Naive thymus-derived CD8-positive, alpha-beta T cell (primary cell): ENCODE results near the gene PNPLA2. TPM values are rescaled to one million over a fixed set of nuclear protein-coding genes. Genes with fewer than 3 reads are reported as not detected.

Experiments
- ATAC-seq, 2 donors: fragments of 150-1000 bp; cut with Tn5 transposase in 1 of 2; sonication (Bioruptor Pico), chemical (Tn5 transposase) in 1 of 2; 1 replicate in 1 of 2; 2 replicates in 1 of 2; pipeline ENCODE4 v1.10.0; 2021; ENCODE audit warnings: mild to moderate bottlenecking in 2 of 2, moderate library complexity in 2 of 2
- POLR2A ChIA-PET: fragments of 350-600 bp; sonication (Branson Sonifier 250); formaldehyde crosslinking; loops from one replicate; lab custom pipeline; 2021; ENCODE audit warnings: antibody characterized with exemption; lab: Charles Lee
- DNase-seq, 10 donors: peaks; one replicate each; pipeline versions ENCODE4 v3.0.0 to v3.0.0-alpha.2; 2020 to 2022
- H3K27ac Mint-ChIP-seq, 10 donors: one replicate each; pipeline ENCODE4 v1.8.0; 2020 to 2022; ENCODE audit warnings: mild to moderate bottlenecking in 10 of 10, mixed read lengths in 10 of 10, moderate library complexity in 4 of 10, inconsistent platforms in 1 of 10
- H3K27me3 Mint-ChIP-seq, 5 donors: one replicate each; pipeline ENCODE4 v1.8.0; 2021 to 2022; ENCODE audit warnings: mixed read lengths in 5 of 5
- H3K36me3 Mint-ChIP-seq, 3 donors: one replicate each; pipeline ENCODE4 v1.8.0; 2020 to 2022; ENCODE audit warnings: mixed read lengths in 3 of 3, mild to moderate bottlenecking in 2 of 3, inconsistent platforms in 1 of 3
- H3K4me1 Mint-ChIP-seq, 4 donors: one replicate each; pipeline ENCODE4 v1.8.0; 2021 to 2022; ENCODE audit warnings: mixed read lengths in 4 of 4
- H3K4me3 Mint-ChIP-seq, 10 donors: one replicate each; pipeline ENCODE4 v1.8.0; 2020 to 2022; ENCODE audit warnings: mild to moderate bottlenecking in 10 of 10, mixed read lengths in 10 of 10, moderate library complexity in 6 of 10, inconsistent platforms in 1 of 10
- H3K9me3 Mint-ChIP-seq, 9 donors: one replicate each; pipeline ENCODE4 v1.8.0; 2020 to 2022; ENCODE audit warnings: mixed read lengths in 9 of 9, mild to moderate bottlenecking in 3 of 9, inconsistent platforms in 1 of 9, moderate library complexity in 1 of 9
- polyA plus RNA-seq, 3 donors: library from polyadenylated mRNA; unstranded; fragments of 300-500 nt; fragmentation: Illumina TruSeq; gene quantifications; one replicate each; pipeline ENCODE4 v1.2.3, GENCODE V29; 2021
- total RNA-seq, 8 experiments: library from RNA in 2 of 8; stranded (reverse) in 2 of 8; gene quantifications; one replicate each; pipeline ENCODE4 v1.2.3 and lab custom pipeline; 2021 to 2026

The PNPLA2 gene
- total and polyA plus RNA-seq, 5 experiments from 2014 or later: 20.5 to 251 (median 42.7) TPM

- H3K4me3 Mint-ChIP-seq: peak overlapping the region; percentile 28 to 77 (median 64)
- H3K36me3 Mint-ChIP-seq: peaks cover 0 to 1% (median 0%) of the 10 kb centered on the region in 3 donors
- H3K9me3 Mint-ChIP-seq: no peaks in the 10 kb centered on the region
- ATAC-seq (peak; percentile 54 to 63), DNase-seq (peak in 9 of 10 donors; percentile 44 to 77 (median 59))
- peaks cover 8 to 50% (median 47%) of the 10 kb centered on the region in 4 donors for H3K4me1 Mint-ChIP-seq
- peaks cover 0 to 30% (median 14%) of the 10 kb centered on the region in 5 donors for H3K27me3 Mint-ChIP-seq
- POLR2A ChIA-PET: interaction anchor here (1.1 to 12.0 kb wide), 4 partner anchors 10 to 28 kb away, joined by 3 to 127 read pairs (median 27); partner anchors contain the start of genes PNPLA2, POLR2L and TSPAN4
- H3K27ac Mint-ChIP-seq: no peak overlapping the region
Observed at GRCh38 chr11:830295-831117, 11.8 kb downstream of the PNPLA2 start.

DNA sequence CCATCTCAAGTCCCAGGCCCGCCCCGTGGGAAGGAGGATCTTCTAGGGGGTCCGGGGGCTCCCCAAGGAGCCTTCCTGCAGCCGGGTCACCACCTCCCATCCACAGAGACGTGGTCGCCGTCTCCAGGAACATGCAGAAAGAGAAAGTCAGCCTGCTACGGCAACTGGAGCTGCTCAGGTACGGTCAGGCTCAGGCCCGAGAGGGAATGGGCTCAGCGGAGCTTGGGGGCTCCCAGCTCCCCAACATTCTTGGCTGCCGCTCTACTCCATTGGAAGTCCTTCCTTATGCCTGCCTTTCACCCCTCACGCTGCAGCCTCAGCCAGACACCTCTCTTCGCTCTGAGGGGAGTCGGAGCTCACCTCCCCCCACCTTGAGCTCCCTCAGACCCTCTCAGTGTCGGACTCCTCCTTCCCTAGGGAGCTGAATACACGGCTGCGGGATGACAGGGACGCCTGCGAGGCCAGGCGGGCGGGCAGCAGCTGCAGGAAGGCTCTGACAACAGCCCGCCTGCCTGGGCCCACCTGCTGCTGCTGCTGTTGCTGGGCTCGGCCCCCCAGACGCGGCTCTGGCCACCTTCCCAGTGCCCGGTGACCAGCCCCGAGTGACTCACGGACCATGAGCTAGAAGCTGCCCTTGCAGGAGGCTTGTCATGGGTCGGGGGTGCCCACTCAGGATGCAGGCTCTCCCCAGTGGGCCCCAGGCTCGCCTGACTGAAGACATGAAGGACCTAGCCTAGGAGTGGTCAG lies 12.6 kb downstream of the PNPLA2 start:
- peak overlapping the region in 9 of 10 donors; percentile 18 to 83 (median 62) for H3K4me3 Mint-ChIP-seq
- DNase-seq: no peak

DNA sequence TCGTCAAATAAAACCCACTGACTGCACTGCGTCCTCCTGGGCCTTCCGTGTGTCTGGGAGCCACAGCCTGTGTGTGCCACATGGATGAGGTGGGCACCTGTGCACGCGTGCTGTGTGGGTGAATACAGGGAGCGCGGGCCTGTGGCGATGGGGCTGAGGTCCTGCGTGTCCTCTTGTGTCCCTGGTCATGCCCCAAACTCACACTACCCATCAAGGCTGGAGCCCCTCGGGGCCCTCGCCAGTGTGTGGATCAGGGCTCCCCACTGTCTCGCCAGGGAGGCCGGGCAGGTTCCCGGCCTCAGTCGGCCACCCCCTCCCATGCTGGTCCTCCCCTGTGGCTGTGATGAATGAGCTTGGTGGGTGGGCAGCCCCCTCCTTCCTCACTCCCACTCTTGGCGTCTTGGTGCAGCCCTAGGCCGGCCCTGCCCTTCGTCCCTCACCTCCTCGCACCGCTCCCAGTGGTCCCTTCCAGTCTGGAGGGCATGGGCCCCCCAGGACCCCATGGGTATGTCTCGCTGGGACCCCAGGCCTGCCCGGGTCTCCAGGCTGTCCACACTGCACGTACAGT lies 13.3 kb downstream of the PNPLA2 start:
- Mint-ChIP-seq H3K4me3 (peak overlapping the region; percentile 18 to 83 (median 61)), H3K9me3 (no peaks in the 10 kb centered on the region), H3K27me3 (peaks cover 0 to 26% (median 14%) of the 10 kb centered on the region in 5 donors), H3K27ac (peak overlapping the region in 2 of 10 donors; percentile 24 to 25), H3K36me3 (no peaks in the 10 kb centered on the region), H3K4me1 (peaks cover 8 to 50% (median 42%) of the 10 kb centered on the region in 4 donors)
- DNase-seq (no peak), ATAC-seq (no peak)
- POLR2A ChIA-PET: interaction anchor here (0.8 to 12.0 kb wide), 5 partner anchors 10 to 42 kb away, joined by 3 to 127 read pairs (median 6); partner anchors contain the start of genes CEND1, PIDD1, PNPLA2 and POLR2L

More for the DNA sequence above, 12.6 kb downstream of the PNPLA2 start:
- POLR2A ChIA-PET: interaction anchor here (0.8 to 12.0 kb wide), 5 partner anchors 11 to 26 kb away, joined by 3 to 127 read pairs (median 6); partner anchors contain the start of genes PIDD1, PNPLA2, POLR2L and RPLP2
- Mint-ChIP-seq H3K4me1 (peaks cover 8 to 50% (median 46%) of the 10 kb centered on the region in 4 donors), H3K9me3 (no peaks in the 10 kb centered on the region), H3K27ac (peak overlapping the region in 2 of 10 donors; percentile 22 to 34), H3K27me3 (peaks cover 0 to 30% (median 14%) of the 10 kb centered on the region in 5 donors), H3K36me3 (no peaks in the 10 kb centered on the region)
- no peak for ATAC-seq

- Mint-ChIP-seq H3K27ac (peak within 1 kb of the TSS in 3 of 10 donors; percentile 21 to 25 (median 24)), H3K36me3 (no peaks in the 10 kb centered on the region), H3K4me3 (peak within 1 kb of the TSS; percentile 60 to 83 (median 72)), H3K27me3 (peaks cover 0 to 25% (median 12%) of the 10 kb centered on the region in 5 donors), H3K9me3 (no peaks in the 10 kb centered on the region), H3K4me1 (peaks cover 6 to 47% (median 40%) of the 10 kb centered on the region in 4 donors)
- DNase-seq (peak in 2 of 10 donors; percentile 61 to 62), ATAC-seq (peak; percentile 56 to 60)
- POLR2A ChIA-PET: interaction anchor here (1.0 to 12.0 kb wide), 4 partner anchors 10 to 42 kb away, joined by 3 to 127 read pairs (median 28); partner anchors contain the start of genes CEND1, PNPLA2, POLR2L and RPLP2
Observed at GRCh38 chr11:832529-833113, 13.9 kb downstream of the PNPLA2 start, which contains the start of gene CD151. Gene CD151 (plus strand): TSS chr11:832952. CDS start chr11:836070, 3,118 bp downstream.

GRCh38 chr11:833114-833791 lies 14.5 kb downstream of the PNPLA2 start:
- POLR2A ChIA-PET: interaction anchor here (0.6 to 12.0 kb wide), 7 partner anchors 9 to 254 kb away, joined by 3 to 127 read pairs (median 5); partner anchors contain the start of genes CEND1, PNPLA2, POLR2L and TSPAN4
- H3K9me3 Mint-ChIP-seq: no peaks in the 10 kb centered on the region
- no peaks in the 10 kb centered on the region for H3K36me3 Mint-ChIP-seq
- ATAC-seq: peak; percentile 40 to 50
- peaks cover 5 to 41% (median 34%) of the 10 kb centered on the region in 4 donors for H3K4me1 Mint-ChIP-seq
- peak overlapping the region; percentile 29 to 76 (median 64) for H3K4me3 Mint-ChIP-seq
- no peak overlapping the region for H3K27ac Mint-ChIP-seq
- DNase-seq: peak in 1 of 10 donors; percentile 43
- H3K27me3 Mint-ChIP-seq: peaks cover 0 to 19% (median 6%) of the 10 kb centered on the region in 5 donors

DNA sequence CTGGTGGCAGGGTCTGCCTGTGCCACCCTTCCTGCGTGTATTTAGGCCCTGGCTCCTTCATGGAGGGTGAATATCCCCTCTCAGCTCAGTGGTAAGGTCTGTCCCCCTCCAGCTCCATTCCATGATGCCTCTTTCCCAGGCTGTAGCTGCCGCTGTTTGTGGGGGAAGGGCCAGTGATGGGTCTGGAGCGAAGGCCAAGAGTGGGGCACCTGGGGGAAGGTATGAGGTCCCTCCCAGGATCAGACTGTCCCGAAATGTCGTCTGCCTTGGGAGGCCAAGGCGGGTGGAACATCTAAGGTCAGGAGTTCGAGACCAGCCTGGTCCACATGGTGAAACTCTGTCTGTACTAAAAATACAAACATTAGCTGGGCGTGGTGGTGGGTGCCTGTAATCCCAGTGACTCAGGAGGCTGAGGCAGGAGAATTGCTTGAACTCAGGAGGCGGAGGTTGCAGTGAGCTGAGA lies 15.2 kb downstream of the PNPLA2 start:
- DNase-seq: no peak
- Mint-ChIP-seq H3K9me3 (no peaks in the 10 kb centered on the region), H3K4me1 (peaks cover 5 to 35% (median 30%) of the 10 kb centered on the region in 4 donors), H3K36me3 (peaks cover 0 to 1% (median 0%) of the 10 kb centered on the region in 3 donors), H3K27me3 (peaks cover 0 to 12% (median 5%) of the 10 kb centered on the region in 5 donors), H3K4me3 (peak overlapping the region; percentile 56 to 76 (median 70)), H3K27ac (peak overlapping the region in 2 of 10 donors; percentile 21 to 25)
- ATAC-seq: no peak
- POLR2A ChIA-PET: interaction anchor here (0.8 to 12.0 kb wide), 6 partner anchors 9 to 29 kb away, joined by 3 to 127 read pairs (median 5); partner anchors contain the start of genes PNPLA2, POLR2L and TSPAN4

DNA sequence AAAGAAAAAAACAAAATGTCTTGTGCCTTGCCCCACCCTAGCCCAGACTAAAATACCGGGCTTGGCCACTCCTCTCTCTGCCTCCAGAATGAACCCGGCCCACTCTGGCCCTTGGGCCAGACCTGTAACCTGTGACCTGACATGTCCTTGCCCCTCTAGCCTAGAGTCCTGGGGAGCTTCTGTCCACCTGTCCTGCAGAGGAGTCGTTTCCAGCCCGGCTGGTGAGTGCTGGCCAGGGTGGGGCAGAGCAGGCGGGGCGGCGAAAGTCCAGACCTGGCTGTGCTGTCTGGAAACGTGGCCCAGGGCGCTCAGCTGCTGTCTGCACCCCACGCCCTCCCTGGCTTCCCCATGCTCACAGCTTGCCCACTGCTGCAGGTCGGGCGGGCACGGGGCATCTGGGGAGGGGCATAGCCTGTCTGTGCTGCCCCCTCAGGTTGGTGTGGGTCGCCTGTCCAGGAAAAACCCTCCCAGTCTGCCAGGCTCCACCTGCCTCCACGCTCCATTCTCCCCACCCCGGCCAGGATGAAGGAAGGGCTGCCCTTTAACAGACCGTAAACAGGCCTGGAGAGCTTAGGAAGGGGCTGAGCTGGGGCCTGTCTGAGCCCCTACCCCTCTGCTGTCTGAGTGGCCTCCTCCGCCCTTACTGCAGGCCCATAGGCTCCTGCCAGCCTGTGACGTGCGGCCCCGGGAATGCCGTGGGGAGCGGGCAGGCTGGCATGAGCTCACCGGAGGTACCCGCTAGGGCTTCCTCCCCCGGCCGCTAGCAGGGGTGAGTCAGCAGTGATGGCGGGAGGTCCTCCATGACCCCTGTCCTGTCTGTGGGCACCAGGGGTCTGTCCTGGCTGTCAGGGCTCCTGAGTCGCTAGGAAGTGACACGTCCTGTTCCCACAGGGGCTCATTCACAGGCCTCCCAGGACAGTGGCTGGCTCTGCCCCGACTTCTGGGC lies 15.9 kb downstream of the PNPLA2 start:
- peak overlapping the region in 1 of 10 donors; percentile 25 for H3K27ac Mint-ChIP-seq
- DNase-seq (no peak), ATAC-seq (no peak)

GRCh38 chr11:836274-836673 lies 17.6 kb downstream of the PNPLA2 start:
- Mint-ChIP-seq H3K9me3 (no peaks in the 10 kb centered on the region), H3K4me3 (no peak overlapping the region), H3K36me3 (peaks cover 0 to 9% (median 0%) of the 10 kb centered on the region in 3 donors), H3K27ac (no peak overlapping the region), H3K4me1 (peaks cover 7 to 36% (median 26%) of the 10 kb centered on the region in 4 donors), H3K27me3 (no peaks in the 10 kb centered on the region)
- POLR2A ChIA-PET: interaction anchor here (1.2 to 12.0 kb wide), 2 partner anchors 9 to 16 kb away, joined by 4 to 127 read pairs; partner anchors contain the start of gene PNPLA2
- DNase-seq (no peak), ATAC-seq (no peak)

More for the DNA sequence above, 15.9 kb downstream of the PNPLA2 start:
- Mint-ChIP-seq H3K9me3 (no peaks in the 10 kb centered on the region), H3K4me1 (peaks cover 2 to 27% (median 25%) of the 10 kb centered on the region in 4 donors), H3K27me3 (peaks cover 0 to 5% (median 0%) of the 10 kb centered on the region in 5 donors), H3K36me3 (peaks cover 0 to 4% (median 0%) of the 10 kb centered on the region in 3 donors), H3K4me3 (peak overlapping the region; percentile 25 to 76 (median 70))
- POLR2A ChIA-PET: interaction anchor here (0.5 to 12.0 kb wide), 9 partner anchors 8 to 56 kb away, joined by 3 to 127 read pairs (median 5); partner anchors contain the start of genes PNPLA2, POLR2L and TSPAN4

DNA sequence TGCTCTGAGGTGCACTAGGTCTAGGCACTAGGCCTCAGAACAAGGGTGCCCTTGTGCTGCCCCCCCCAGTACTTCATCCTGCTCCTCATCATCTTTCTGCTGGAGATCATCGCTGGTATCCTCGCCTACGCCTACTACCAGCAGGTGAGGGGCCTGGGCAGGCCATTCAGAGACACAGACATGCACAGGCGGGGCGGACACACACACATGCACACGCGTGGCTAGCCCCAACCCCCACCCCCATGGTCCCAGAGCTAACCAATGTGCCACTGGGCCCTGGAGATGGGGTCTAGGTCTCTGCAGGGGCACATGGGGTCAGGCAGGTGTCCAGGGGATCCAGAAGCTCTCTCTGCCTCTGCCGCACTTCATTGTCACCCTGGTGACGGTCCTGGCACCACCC lies 18.0 kb downstream of the PNPLA2 start:
- Mint-ChIP-seq H3K4me3 (no peak overlapping the region), H3K27me3 (no peaks in the 10 kb centered on the region), H3K36me3 (peaks cover 0 to 9% (median 0%) of the 10 kb centered on the region in 3 donors), H3K27ac (no peak overlapping the region), H3K4me1 (peaks cover 7 to 36% (median 25%) of the 10 kb centered on the region in 4 donors), H3K9me3 (no peaks in the 10 kb centered on the region)
- ATAC-seq (no peak), DNase-seq (no peak)
- POLR2A ChIA-PET: interaction anchor here (1.2 to 12.0 kb wide), 3 partner anchors 8 to 16 kb away, joined by 4 to 127 read pairs (median 5); partner anchors contain the start of gene PNPLA2
